Adipocyte (in vitro differentiated cells): ENCODE measurements around the gene TSPAN18.

Experiments
- DNase-seq: peaks from one replicate; pipeline ENCODE4 v3.0.0-alpha.2; 2015; ENCODE audit warnings: low read depth
- H3K27me3 ChIP-seq: replicated peaks from 2 replicates; pipeline ENCODE4 v1.7.0; 2013; ENCODE audit warnings: mild to moderate bottlenecking, low read length, moderate library complexity; ENCODE audit not compliant: control insufficient read depth, insufficient read depth
- H3K36me3 ChIP-seq: 2 replicates; pipeline ENCODE4 v1.7.0; 2013; ENCODE audit warnings: low read length, mild to moderate bottlenecking, moderate library complexity; ENCODE audit not compliant: control insufficient read depth, insufficient read depth, severe bottlenecking
- H3K4me1 ChIP-seq: 2 replicates; pipeline ENCODE4 v1.7.0; 2013; ENCODE audit warnings: mild to moderate bottlenecking, low read length, moderate library complexity; ENCODE audit not compliant: control insufficient read depth, insufficient read depth
- H3K4me3 ChIP-seq: 2 replicates; pipeline ENCODE4 v1.7.0; 2013; ENCODE audit warnings: mild to moderate bottlenecking, low read length, moderate library complexity
- H3K9ac ChIP-seq: 2 replicates; pipeline ENCODE4 v1.7.0; 2013; ENCODE audit warnings: mild to moderate bottlenecking, low read length, moderate library complexity
- H3K9me3 ChIP-seq: 2 replicates; pipeline ENCODE4 v1.7.0; 2013; ENCODE audit warnings: mild to moderate bottlenecking, low read length, moderate library complexity; ENCODE audit not compliant: control insufficient read depth

Gene TSPAN18

DNA sequence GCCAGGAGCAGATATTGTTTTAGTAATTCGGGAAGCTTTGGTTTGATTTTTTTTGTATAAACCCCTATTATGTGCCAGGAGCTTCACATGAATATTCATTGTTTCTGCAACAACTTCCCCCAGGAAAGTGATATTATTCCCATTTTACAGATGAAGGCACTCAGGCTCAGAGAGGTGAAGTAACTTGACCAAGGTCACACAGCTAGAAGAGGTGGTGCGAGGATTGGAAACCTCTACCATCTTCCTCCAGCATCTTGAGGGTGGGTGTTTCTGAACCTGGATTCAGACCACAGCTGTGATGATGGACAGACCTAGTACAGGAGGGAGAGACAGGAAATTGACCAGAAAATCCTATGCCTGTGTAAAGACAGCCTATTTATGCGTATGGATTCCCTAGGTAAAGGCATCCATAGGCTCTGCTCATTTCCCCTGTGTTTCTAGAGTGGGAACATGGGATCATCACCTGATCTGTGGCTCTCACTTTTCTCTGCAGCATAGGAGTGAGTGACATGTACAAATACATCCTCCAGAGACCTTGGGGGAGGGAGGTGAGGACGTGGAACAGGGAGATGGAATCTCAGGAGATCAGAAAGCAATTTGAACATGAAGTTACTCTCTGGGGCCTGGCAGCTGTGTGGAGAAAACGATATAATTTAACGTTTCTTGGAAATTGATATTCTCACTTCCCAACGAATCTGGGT, 81.4 kb downstream of the TSPAN18 start:
- no peak overlapping the region for H3K9ac ChIP-seq
- no peaks in the 10 kb centered on the region for H3K36me3 ChIP-seq
- no peaks in the 10 kb centered on the region for H3K9me3 ChIP-seq
- H3K4me1 ChIP-seq: peaks cover 5% of the 10 kb centered on the region
- H3K27me3 ChIP-seq: peaks cover 51% of the 10 kb centered on the region
- no peak for DNase-seq
- no peak overlapping the region for H3K4me3 ChIP-seq

DNA sequence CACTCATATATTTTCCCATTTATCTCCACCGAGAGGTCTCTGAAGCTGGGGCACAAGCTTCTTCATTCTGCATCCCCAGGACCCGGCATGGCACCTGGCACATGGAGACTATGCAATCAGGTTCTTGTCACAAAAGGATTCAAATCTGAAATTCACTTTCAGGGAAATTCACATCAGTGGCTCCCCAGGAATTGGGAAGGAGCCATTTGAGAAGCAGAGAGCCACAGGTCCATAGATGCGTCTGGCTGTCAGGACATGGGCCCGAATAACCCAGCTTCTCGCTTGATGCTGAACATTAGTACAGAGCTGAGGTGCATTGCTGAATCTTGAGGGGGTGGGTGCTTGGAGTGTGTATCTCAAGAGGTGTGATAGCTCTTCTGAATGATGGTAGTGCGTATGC, 82.5 kb downstream of the TSPAN18 start:
- H3K9me3 ChIP-seq: no peaks in the 10 kb centered on the region
- no peak overlapping the region for H3K9ac ChIP-seq
- DNase-seq: no peak
- no peak overlapping the region for H3K4me3 ChIP-seq
- H3K36me3 ChIP-seq: no peaks in the 10 kb centered on the region
- H3K27me3 ChIP-seq: peaks cover 43% of the 10 kb centered on the region
- H3K4me1 ChIP-seq: peaks cover 11% of the 10 kb centered on the region

DNA sequence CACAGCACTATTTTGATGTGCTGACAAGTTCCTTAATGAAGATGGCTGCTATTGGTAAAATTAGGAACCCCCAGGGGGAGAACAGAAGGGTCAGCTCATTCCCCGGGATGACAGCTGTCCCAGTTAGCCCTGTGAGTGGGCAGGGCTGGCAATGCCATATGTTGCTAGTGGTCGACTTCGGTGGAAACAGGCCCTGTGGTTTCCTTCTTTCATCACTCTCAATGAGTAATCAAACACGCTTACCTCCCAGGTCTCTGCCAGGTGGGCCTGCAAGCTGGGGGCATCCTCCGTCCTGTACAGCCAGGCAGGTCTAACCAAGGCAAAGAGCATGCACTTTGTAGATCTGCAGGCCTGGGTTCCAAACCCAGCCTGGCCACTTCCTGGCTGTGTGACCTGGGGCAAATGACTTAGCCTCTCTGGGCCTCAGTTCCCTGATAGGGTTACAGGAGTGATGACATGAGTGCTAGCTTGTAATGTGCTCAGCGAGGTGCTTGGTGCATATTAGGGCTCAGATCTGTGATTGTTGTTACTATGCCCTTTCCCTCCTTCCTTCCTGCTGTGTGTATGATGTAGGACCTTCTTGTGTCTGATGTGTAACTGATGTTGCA, 85.2 kb downstream of the TSPAN18 start:
- no peak overlapping the region for H3K4me3 ChIP-seq
- H3K9me3 ChIP-seq: no peaks in the 10 kb centered on the region
- peaks cover 24% of the 10 kb centered on the region for H3K4me1 ChIP-seq
- no peaks in the 10 kb centered on the region for H3K36me3 ChIP-seq
- H3K9ac ChIP-seq: no peak overlapping the region
- peaks cover 27% of the 10 kb centered on the region for H3K27me3 ChIP-seq
- DNase-seq: no peak

DNA sequence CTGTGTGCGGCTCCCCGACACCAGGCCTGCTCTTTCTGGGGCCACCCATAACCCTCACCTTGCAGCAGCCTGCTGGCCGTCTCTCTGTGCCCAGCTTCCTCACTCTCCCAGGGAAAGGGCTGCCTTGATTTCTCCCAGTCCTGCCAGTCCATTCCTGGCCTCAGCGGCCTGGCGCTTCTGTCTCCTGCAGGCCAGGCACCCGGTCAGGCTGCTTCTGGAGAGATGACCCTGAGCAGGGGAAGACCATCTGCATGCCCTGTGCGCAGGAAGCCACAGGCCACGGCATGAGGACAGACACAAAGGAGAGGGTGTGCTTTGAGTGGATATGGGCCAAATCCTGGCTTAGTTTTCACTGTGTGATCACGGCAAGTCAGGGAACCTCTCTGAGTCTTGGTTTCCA, 86.2 kb downstream of the TSPAN18 start:
- Histone ChIP-seq H3K36me3 (no peaks in the 10 kb centered on the region), H3K27me3 (peaks cover 22% of the 10 kb centered on the region), H3K9me3 (no peaks in the 10 kb centered on the region), H3K4me3 (no peak overlapping the region), H3K4me1 (peaks cover 24% of the 10 kb centered on the region), H3K9ac (no peak overlapping the region)
- DNase-seq: no peak

DNA sequence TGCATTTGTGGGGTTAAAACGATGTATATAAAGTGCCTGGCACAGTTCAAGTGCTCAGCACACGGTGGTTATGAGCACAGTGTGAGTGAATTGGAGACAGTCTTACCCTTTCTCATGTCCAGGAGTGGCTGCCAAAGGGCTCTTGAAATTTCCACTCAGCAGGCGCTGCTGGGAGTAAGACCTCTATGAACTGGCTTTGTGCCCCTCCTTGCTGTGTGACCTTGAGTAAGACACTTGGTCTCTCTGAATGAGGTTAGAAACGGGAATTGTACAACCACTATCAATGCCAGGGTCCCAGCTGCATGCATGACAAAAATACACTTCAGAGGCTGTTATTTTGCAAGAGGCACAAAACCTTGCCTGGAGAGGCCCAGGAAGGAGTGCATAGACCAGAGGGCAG, 86.6 kb downstream of the TSPAN18 start:
- Histone ChIP-seq H3K27me3 (peaks cover 18% of the 10 kb centered on the region), H3K9me3 (no peaks in the 10 kb centered on the region), H3K4me3 (no peak overlapping the region), H3K36me3 (no peaks in the 10 kb centered on the region), H3K4me1 (peaks cover 24% of the 10 kb centered on the region), H3K9ac (no peak overlapping the region)
- DNase-seq: no peak

DNA sequence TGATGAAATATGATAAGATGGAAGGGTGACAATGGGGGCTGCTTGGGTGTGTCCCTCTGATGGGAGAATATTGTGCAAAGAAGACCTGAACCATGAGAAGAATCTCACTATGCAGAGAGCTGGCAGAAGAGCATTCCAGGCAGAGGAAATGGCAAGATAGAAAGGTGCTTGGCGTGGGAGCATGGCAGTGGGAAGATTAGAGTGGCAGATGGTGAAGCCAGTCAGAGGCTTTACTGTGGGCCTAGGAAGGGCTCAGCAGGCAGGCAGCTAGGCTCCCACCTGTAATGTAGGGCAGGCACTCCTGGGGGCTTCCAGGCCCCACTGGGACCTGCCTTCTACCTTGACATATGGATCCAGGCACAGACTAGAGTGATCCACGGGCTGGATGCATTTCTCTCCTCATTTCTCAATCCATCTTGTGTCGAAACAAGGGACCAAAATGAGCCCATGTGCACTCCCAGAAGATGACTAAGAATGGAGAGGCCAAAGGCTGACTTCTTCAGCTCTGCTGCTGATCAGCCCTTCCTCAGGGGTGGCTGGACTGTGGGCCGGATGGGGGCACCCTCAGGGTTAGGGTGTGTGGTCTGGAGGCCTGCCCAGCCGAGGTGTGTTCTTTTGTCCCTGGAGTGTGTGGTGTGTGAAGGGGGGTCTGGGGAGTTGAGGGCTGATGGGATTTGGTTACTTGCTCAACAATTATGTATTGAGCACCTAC, 88.3 kb downstream of the TSPAN18 start:
- Histone ChIP-seq H3K27me3 (peaks cover 1% of the 10 kb centered on the region), H3K4me3 (no peak overlapping the region), H3K9me3 (peaks cover 1% of the 10 kb centered on the region), H3K36me3 (no peaks in the 10 kb centered on the region), H3K4me1 (peaks cover 24% of the 10 kb centered on the region), H3K9ac (no peak overlapping the region)
- peak; percentile 76 for DNase-seq

DNA sequence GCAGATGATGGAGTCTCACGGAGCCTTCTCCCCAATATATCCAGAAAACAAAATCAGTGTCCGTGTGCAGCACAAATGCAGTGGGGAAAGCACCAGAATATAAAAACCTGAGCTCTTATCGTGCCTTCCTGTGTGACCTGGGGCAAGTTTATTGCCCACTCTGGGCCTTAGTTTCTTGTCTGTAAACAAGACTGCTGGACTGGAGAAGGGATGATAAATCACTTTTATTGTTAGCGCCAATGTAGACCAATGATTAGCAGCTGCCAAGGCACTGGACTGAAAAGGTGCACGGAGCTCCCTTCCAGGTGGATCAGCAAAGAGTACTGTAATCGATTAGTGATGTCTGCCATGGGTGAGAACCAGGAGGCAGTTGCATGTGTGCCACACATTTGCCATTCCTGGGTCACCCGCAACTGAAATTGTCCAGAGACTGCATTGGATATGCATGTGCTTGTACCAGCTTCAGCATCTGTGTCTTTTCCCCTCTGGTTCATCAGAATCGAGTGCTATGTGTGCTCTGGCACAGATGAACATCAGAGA, 89.2 kb downstream of the TSPAN18 start:
- peaks cover 3% of the 10 kb centered on the region for H3K27me3 ChIP-seq
- H3K9me3 ChIP-seq: peaks cover 4% of the 10 kb centered on the region
- H3K4me1 ChIP-seq: peaks cover 24% of the 10 kb centered on the region
- H3K4me3 ChIP-seq: no peak overlapping the region
- DNase-seq: no peak
- no peak overlapping the region for H3K9ac ChIP-seq
- H3K36me3 ChIP-seq: no peaks in the 10 kb centered on the region

DNA sequence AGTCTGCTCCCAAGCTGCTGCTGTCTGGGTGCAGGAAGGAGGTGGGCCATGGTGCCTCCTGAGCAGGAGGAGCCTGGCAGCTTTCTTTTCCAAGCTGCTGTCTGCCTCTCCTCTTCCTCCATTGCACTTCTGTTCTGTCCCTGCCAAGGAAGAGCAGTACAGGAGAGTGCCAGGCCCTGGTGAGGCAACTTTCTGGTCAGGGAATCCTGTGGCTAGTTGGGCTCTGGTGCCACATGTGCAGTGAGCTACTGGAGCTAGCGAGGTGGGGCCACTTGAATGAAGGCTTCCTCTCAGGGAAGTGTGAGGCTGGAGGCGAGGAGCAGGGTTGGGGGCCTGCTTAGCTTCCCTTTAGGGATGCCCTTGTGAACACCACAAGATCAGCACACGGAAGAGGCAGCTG, 90.0 kb downstream of the TSPAN18 start:
- peaks cover 4% of the 10 kb centered on the region for H3K9me3 ChIP-seq
- H3K4me3 ChIP-seq: no peak overlapping the region
- peaks cover 3% of the 10 kb centered on the region for H3K27me3 ChIP-seq
- no peak for DNase-seq
- no peaks in the 10 kb centered on the region for H3K36me3 ChIP-seq
- H3K4me1 ChIP-seq: peaks cover 24% of the 10 kb centered on the region
- no peak overlapping the region for H3K9ac ChIP-seq

DNA sequence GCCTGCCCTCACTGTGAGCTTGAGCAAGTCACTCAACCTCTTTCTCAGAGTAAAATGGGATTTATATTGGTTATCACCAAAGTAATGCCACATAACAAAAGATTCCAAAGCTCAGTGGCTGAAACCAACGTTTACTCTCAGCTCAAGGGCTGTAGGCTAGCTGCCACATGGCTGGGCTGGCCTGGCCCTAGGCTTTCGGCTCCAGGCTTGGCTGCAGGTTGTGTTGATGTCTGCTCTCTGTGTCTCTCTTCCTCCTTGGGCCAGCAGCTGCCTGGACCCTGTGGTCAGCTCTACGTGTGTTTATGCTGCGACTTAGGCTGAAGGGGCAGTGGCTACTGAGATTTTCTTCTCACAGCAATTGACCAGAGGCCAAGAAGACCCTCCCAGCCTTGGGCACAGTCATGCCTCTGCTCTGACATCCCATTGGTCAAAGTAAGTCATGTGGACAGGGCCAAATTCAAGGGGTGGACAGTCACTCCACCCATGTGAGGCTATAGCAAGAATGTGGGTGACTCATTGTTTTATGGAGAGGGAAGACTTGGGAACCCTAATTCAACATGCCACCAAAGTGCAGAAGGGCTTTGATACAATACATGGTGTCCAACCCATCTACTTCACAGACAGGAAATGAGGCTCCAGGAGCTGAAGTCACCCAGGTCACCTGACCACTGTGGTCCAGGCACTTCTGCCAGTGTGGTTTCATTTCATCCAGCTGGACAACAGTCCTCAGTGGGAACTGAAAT, 90.6 kb downstream of the TSPAN18 start:
- DNase-seq: no peak
- Histone ChIP-seq H3K9ac (no peak overlapping the region), H3K9me3 (peaks cover 4% of the 10 kb centered on the region), H3K27me3 (peaks cover 3% of the 10 kb centered on the region), H3K36me3 (no peaks in the 10 kb centered on the region), H3K4me3 (no peak overlapping the region), H3K4me1 (peaks cover 24% of the 10 kb centered on the region)

DNA sequence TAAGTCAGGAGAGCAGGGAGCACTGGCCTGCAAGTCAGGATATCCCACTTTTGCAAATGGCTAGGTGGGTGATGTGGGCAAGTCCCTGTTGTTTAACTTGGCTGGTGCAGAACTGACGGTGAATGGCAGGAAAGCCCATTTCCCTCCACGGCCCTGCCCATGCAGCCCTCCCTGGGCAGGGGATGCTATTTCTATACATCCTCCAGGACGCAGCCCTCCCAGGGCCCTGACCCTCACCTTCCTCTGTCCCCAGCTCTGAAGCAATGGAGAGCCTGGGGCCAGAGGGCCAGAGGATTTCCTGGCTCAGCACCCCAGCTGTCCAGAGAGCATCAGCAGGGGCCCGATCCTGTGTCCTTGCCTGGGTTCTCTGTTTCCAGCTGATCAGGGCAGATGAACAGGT, 91.3 kb downstream of the TSPAN18 start:
- peaks cover 21% of the 10 kb centered on the region for H3K4me1 ChIP-seq
- H3K4me3 ChIP-seq: no peak overlapping the region
- H3K36me3 ChIP-seq: no peaks in the 10 kb centered on the region
- H3K9ac ChIP-seq: no peak overlapping the region
- no peak for DNase-seq
- H3K27me3 ChIP-seq: peaks cover 3% of the 10 kb centered on the region
- H3K9me3 ChIP-seq: peaks cover 4% of the 10 kb centered on the region

DNA sequence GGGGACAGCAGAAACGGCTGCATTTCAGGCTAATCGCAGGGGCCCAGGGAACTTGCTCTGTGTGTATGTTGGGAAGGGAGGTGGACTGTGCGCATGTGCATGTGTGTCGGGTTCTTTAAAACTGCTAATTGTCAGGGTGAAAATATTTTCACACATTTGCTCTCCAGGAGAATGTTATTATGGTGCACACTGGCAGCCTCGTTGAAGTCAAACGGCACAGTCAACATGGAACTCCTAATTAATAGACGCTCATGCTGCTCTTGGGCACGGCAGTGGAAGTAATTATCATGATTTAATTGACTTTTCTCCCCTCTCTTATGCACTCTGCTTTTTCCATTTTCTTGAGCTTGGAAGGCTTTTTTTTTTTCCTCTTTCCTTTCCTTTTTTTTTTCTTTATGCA, 92.6 kb downstream of the TSPAN18 start:
- DNase-seq: no peak
- Histone ChIP-seq H3K9ac (no peak overlapping the region), H3K9me3 (peaks cover 4% of the 10 kb centered on the region), H3K4me1 (peaks cover 14% of the 10 kb centered on the region), H3K36me3 (no peaks in the 10 kb centered on the region), H3K4me3 (no peak overlapping the region), H3K27me3 (peaks cover 5% of the 10 kb centered on the region)
